Esophagus muscularis mucosa (tissue), 4 donors: ENCODE measurements around the gene NT5DC2. TPM values are rescaled to one million over a fixed set of nuclear protein-coding genes. Genes with fewer than 3 reads are reported as not detected.

Experiments
- DNase-seq: peaks from one replicate; pipeline ENCODE4 v3.0.0-alpha.2; 2017; ENCODE audit errors: extremely low spot score
- H3K27ac ChIP-seq, 4 donors: fragments of 200-600 bp; sonication (generic); replicated peaks in 1 of 4; 1 replicate in 3 of 4; 2 replicates in 1 of 4; pipeline ENCODE4 v1.5.1; 2016 to 2019; ENCODE audit warnings: mild to moderate bottlenecking in 1 of 4
- H3K27me3 ChIP-seq, 4 donors: fragments of 200-600 bp; sonication (generic); one replicate each; pipeline versions ENCODE4 v1.5.1 to v1.6.0; 2016 to 2019
- H3K36me3 ChIP-seq, 4 donors: fragments of 200-600 bp; sonication (generic); one replicate each; pipeline ENCODE4 v1.5.1; 2016 to 2019
- H3K4me1 ChIP-seq, 4 donors: fragments of 200-600 bp; sonication (generic); one replicate each; pipeline ENCODE4 v1.5.1; 2016 to 2019
- H3K4me3 ChIP-seq, 4 donors: fragments of 200-600 bp; sonication (generic); 1 replicate in 2 of 4; 2 replicates in 2 of 4; pipeline ENCODE4 v1.5.1; 2016 to 2019; ENCODE audit warnings: mild to moderate bottlenecking in 4 of 4, moderate library complexity in 1 of 4
- H3K9me3 ChIP-seq, 4 donors: fragments of 200-600 bp; sonication (generic); 1 replicate in 3 of 4; 2 replicates in 1 of 4; pipeline ENCODE4 v1.5.1; 2016 to 2019
- EP300 ChIP-seq: sonication (generic); formaldehyde crosslinking; IDR thresholded peaks from one replicate; pipeline ENCODE4 v1.6.1; 2017; ENCODE audit warnings: antibody characterized with exemption
- POLR2A ChIP-seq: fragments of 450-650 bp; IDR thresholded peaks from one replicate; pipeline ENCODE4 v1.6.1; 2017; ENCODE audit warnings: antibody characterized with exemption, moderate library complexity, mild to moderate bottlenecking, low read depth
- POLR2AphosphoS5 ChIP-seq, 2 donors: sonication (generic); formaldehyde crosslinking; IDR thresholded peaks; one replicate each; pipeline ENCODE4 v1.6.1; 2017; ENCODE audit warnings: antibody characterized with exemption in 2 of 2
- WGBS: methylation state at CpG from one replicate; pipeline ENCODE4 v1.1.5; 2018; 5-methylcytosine and 5-hydroxymethylcytosine counted together
- intact Hi-C: fragments of 100-400 bp; cut with DNase I; formaldehyde crosslinking; loops from one replicate; pipeline ENCODE4 v1.15.1; 2023
- total RNA-seq, 4 donors: library from RNA; depleted of rRNA; stranded (reverse); fragments of >200 nt; gene quantifications; one replicate each; pipeline versions ENCODE4 v1.1.0 to v1.2.1, GENCODE V29; 2016
- TF ChIP-seq, protein P1 (sequence below), 3 experiments: fragments of 200-600 bp in 2 of 3; fragments of 450-650 bp in 1 of 3; sonication (generic) in 2 of 3; IDR thresholded peaks; one replicate each; pipeline ENCODE4 v1.5.1; 2017 to 2019; ENCODE audit warnings: antibody characterized with exemption in 3 of 3, mild to moderate bottlenecking in 2 of 3, moderate library complexity in 1 of 3

The NT5DC2 gene
- total RNA-seq, 4 donors from 2014 or later = 58.0 to 87.4 (median 72.9) TPM

DNA sequence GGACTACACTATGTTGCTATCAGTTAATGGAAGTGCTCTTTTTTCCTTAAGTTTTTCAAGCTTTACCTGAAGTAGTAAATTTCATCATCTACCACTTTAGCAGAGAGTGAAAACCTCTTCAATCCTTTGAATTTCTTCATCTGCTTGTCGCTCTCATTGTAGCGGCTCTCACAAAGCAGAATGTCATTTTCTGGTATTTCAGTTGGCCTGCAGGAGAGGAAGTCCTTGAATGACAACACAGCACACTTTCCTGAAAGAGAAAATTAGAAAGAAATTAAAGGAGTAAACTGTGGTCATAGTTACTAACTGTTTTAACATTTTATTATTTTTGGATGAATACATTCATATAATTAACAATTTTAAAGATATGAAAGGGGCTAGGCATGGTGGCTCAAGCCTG, 30.3 kb upstream of the NT5DC2 start:
- Histone ChIP-seq H3K4me3 (no peak overlapping the region), H3K27me3 (no peaks in the 10 kb centered on the region), H3K27ac (no peak overlapping the region), H3K4me1 (peaks cover 0 to 5% (median 3%) of the 10 kb centered on the region in 4 donors), H3K36me3 (peaks cover 23 to 76% (median 65%) of the 10 kb centered on the region in 4 donors), H3K9me3 (no peaks in the 10 kb centered on the region)
- intact Hi-C loops = no loop called here
- DNase-seq = no peak
- WGBS = 91% methylated on average over 2 of the region's 2 CpGs
- TF ChIP-seq POLR2AphosphoS5 (IDR thresholded peaks at IDR 0.05) (no peak), POLR2A (no peak), EP300 (no peak)
- TF ChIP-seq, protein P1, sequence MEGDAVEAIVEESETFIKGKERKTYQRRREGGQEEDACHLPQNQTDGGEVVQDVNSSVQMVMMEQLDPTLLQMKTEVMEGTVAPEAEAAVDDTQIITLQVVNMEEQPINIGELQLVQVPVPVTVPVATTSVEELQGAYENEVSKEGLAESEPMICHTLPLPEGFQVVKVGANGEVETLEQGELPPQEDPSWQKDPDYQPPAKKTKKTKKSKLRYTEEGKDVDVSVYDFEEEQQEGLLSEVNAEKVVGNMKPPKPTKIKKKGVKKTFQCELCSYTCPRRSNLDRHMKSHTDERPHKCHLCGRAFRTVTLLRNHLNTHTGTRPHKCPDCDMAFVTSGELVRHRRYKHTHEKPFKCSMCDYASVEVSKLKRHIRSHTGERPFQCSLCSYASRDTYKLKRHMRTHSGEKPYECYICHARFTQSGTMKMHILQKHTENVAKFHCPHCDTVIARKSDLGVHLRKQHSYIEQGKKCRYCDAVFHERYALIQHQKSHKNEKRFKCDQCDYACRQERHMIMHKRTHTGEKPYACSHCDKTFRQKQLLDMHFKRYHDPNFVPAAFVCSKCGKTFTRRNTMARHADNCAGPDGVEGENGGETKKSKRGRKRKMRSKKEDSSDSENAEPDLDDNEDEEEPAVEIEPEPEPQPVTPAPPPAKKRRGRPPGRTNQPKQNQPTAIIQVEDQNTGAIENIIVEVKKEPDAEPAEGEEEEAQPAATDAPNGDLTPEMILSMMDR (IDR thresholded peaks at IDR 0.05) = no peak

DNA sequence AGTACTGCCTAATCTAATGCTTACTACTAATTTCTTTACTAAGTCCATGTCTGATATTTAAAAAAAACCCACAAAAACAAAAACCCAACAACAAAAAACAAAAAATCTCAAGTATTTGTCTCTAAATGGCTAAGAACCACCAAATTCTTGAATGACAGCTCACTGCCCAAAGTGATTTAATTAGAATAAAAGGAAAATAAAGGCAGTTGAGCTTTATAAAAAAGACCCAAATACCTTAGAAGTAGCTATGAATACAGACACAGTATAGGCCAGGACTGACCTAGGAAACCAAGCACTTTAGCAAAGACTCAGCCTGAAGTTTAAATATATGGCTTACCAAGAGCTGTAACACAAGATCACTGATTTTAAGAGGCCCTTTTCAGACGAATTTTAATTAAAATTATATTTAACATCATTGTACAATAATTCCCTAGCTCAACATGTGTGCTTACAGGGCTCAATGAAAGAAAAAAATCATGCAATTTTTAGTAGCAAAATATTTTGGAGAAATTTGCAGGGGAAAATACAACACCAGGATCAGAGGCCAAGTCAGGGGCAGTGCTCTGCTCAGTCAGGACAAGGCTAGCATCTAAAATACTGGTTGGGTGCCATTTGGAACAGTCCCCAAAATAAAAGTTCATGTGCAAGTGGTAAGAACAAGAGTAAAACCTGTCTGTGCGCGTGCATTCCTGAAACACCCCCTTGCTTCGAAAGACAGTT, 27.5 kb upstream of the NT5DC2 start:
- Histone ChIP-seq H3K27me3 (no peaks in the 10 kb centered on the region), H3K4me1 (peaks cover 3 to 29% (median 25%) of the 10 kb centered on the region in 4 donors), H3K36me3 (peaks cover 23 to 92% (median 71%) of the 10 kb centered on the region in 4 donors), H3K9me3 (no peaks in the 10 kb centered on the region), H3K4me3 (no peak overlapping the region), H3K27ac (no peak overlapping the region)
- TF ChIP-seq EP300 = no peak
- TF ChIP-seq, protein P1 (IDR thresholded peaks at IDR 0.05) = no peak
- no peak for TF ChIP-seq POLR2A
- no peak for TF ChIP-seq POLR2AphosphoS5 (IDR thresholded peaks at IDR 0.05)
- intact Hi-C loops = no loop called here
- DNase-seq = no peak
- 75% methylated on average over 4 of the region's 4 CpGs for WGBS

DNA sequence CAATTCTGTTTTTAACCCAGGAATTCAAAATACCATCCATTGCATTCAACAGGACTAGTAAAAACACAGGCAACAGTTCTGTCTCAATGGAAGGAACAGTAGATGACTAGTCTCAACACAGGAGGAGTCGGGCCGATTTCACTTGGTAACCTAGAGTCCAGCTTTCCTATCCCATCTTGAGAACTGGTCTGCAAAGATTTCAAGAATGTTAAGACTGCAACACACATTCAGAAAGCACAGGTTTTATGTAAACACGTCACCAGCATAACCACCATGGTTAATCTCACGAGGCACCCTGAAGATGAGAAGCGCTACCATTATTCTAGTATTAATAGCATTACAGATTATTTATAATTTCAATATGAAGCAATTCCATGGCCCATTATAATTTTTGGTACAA, 24.8 kb upstream of the NT5DC2 start:
- H3K9me3 ChIP-seq = no peaks in the 10 kb centered on the region
- H3K27ac ChIP-seq = peak overlapping the region in 3 of 4 donors; percentile 6 to 35 (median 11)
- no peak overlapping the region for H3K4me3 ChIP-seq
- DNase-seq = no peak
- WGBS = 79% methylated on average over 5 of the region's 5 CpGs
- intact Hi-C loops = no loop called here
- H3K27me3 ChIP-seq = no peaks in the 10 kb centered on the region
- TF ChIP-seq POLR2A (no peak), POLR2AphosphoS5 (IDR thresholded peaks at IDR 0.05) (peak in 1 of 2 donors; percentile 26)
- H3K4me1 ChIP-seq = peaks cover 8 to 36% (median 27%) of the 10 kb centered on the region in 4 donors
- H3K36me3 ChIP-seq = peaks cover 33 to 91% (median 70%) of the 10 kb centered on the region in 4 donors

DNA sequence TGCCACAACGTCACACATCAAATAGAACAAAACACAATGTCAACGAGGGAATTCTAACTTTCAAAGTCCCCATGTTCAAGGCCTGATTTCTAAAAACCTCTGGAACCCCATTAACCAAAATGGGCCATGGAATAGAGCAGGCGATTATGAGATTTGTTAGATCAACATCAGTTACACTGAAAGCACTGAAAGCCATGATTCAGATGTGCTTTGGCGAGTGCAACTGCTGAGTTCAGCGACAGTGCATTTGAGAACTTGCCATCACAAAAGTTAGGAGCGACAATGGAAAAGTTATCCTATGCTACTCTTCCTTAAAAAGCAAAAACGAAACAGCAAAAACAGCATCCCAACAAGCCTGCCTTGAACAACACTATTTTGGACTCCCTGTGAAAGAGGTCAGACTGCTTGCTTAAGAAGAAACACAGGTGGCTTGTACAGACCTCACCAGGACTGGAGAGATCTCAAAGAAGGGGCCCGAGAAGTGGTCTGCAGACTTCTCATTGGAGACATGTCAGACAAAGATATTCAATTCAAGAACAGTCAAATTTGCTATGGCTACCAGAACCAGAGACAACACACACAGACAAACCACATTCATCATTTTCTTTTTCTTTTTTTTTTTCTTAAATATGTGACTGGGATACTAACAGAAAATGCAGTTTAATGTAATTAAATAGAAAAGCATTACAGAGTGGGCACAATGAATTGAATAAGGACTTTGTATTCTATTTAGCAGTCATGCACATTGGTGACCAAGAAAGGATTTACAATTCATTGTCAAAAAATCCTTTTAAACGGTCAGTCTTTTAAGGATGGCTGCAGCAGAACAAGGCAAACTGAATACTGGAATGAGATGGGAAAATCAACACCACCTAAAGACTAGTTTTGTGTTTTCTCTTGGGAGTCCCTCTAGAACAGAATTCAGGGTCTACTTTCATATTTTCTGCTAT, 23.6 kb upstream of the NT5DC2 start:
- TF ChIP-seq, protein P1 (IDR thresholded peaks at IDR 0.05) = no peak
- TF ChIP-seq EP300 = no peak
- H3K36me3 ChIP-seq = peaks cover 30 to 91% (median 69%) of the 10 kb centered on the region in 4 donors
- DNase-seq = no peak
- 82% methylated on average over 9 of the region's 9 CpGs for WGBS
- no peaks in the 10 kb centered on the region for H3K9me3 ChIP-seq
- peak overlapping the region in 1 of 4 donors; percentile 35 for H3K27ac ChIP-seq
- H3K4me1 ChIP-seq = peaks cover 8 to 36% (median 27%) of the 10 kb centered on the region in 4 donors
- intact Hi-C loops = no loop called here
- H3K4me3 ChIP-seq = no peak overlapping the region
- no peaks in the 10 kb centered on the region for H3K27me3 ChIP-seq

DNA sequence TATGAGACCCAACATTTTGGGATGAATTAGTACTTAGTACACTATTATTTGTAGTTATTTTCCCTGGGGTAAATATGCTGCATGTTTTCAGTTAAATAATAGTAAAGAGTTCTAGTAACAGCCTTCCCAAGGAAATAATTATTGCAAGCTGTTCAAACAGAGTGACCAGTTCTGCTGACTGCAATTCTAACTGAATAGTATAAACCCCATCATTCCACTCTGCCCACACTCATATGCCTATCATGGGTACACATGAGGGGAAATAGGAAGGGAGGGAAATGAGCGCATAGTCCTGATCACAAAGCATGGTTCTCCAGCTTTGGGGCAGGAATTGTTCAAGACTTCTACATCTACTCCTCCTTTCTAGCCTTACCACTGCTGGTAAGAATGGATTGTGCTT, 21.4 kb upstream of the NT5DC2 start:
- H3K4me3 ChIP-seq = no peak overlapping the region
- peaks cover 22 to 91% (median 72%) of the 10 kb centered on the region in 4 donors for H3K36me3 ChIP-seq
- no peaks in the 10 kb centered on the region for H3K9me3 ChIP-seq
- no peaks in the 10 kb centered on the region for H3K27me3 ChIP-seq
- DNase-seq = no peak
- no peak overlapping the region for H3K27ac ChIP-seq
- TF ChIP-seq POLR2A = no peak
- TF ChIP-seq, protein P1 (IDR thresholded peaks at IDR 0.05) = no peak
- TF ChIP-seq EP300 = no peak
- TF ChIP-seq POLR2AphosphoS5 (IDR thresholded peaks at IDR 0.05) = no peak
- H3K4me1 ChIP-seq = peaks cover 18 to 36% (median 27%) of the 10 kb centered on the region in 4 donors
- 93% methylated on average over 1 of the region's 1 CpG for WGBS
- intact Hi-C loops = no loop called here
